ENCODE measurements around the gene PSMB3. TPM values are rescaled to one million over a fixed set of nuclear protein-coding genes. Genes with fewer than 3 reads are reported as not detected.

Gene PSMB3
- total RNA-seq, 3 donors from 2014 or later (not counting 1 experiment from before 2014, with no cell fraction given): 102 to 129 (median 118) TPM

- Histone ChIP-seq H3K36me3 (ENCODE audit: control insufficient read depth, insufficient read depth, low read length) (peaks cover 10% of the 10 kb centered on the region), H3K4me1 (ENCODE audit: control insufficient read depth, insufficient read depth, low read length) (peaks cover 90% of the 10 kb centered on the region), H3K27me3 (ENCODE audit: control insufficient read depth, insufficient read depth, low read length) (no peaks in the 10 kb centered on the region), H3K27ac (ENCODE audit: low read length) (peak overlapping the region; percentile 82), H3K9me3 (ENCODE audit: control insufficient read depth, insufficient read depth, low read length) (no peaks in the 10 kb centered on the region), H3K4me3 (ENCODE audit: low read length) (peak overlapping the region; percentile 2)
- intact Hi-C loops (cut with micrococcal nuclease): loop anchor here (1.0 to 5.0 kb wide), 4 partner anchors 25 to 425 kb away; partner anchors contain the start of genes PLXDC1 and PSMB3
- H3K36me3 Mint-ChIP-seq: no peaks in the 10 kb centered on the region
- no peaks in the 10 kb centered on the region for H3K27me3 Mint-ChIP-seq (ENCODE audit: low read depth in 2 of 2)
- peak overlapping the region; percentile 98 to 99 for H3K27ac Mint-ChIP-seq
- H3K4me1 Mint-ChIP-seq: peaks cover 81 to 90% of the 10 kb centered on the region in 2 donors
- WGBS (ENCODE audit: insufficient coverage): no CpG with 5 or more reads among the region's 5 CpGs
- ATAC-seq: peak; percentile 39 to 61 (median 42)
- H3K9me3 Mint-ChIP-seq: no peaks in the 10 kb centered on the region
- peak overlapping the region; percentile 89 for H3K4me3 Mint-ChIP-seq
- no peak for TF ChIP-seq CTCF (IDR thresholded peaks at IDR 0.05)
- DNase-seq: peak; percentile 57 to 79
Measured at GRCh38 chr17:38727736-38728135, 24.8 kb upstream of the PSMB3 start.

- H3K36me3 Mint-ChIP-seq: no peaks in the 10 kb centered on the region
- WGBS (ENCODE audit: insufficient coverage): 11% methylated on average over 8 of the region's 8 CpGs
- no peaks in the 10 kb centered on the region for H3K9me3 ChIP-seq (ENCODE audit: control insufficient read depth, insufficient read depth, low read length)
- peak overlapping the region; percentile 82 for H3K27ac ChIP-seq (ENCODE audit: low read length)
- peaks cover 5% of the 10 kb centered on the region for H3K36me3 ChIP-seq (ENCODE audit: control insufficient read depth, insufficient read depth, low read length)
- no peaks in the 10 kb centered on the region for H3K27me3 Mint-ChIP-seq (ENCODE audit: low read depth in 2 of 2)
- no peak for TF ChIP-seq CTCF (IDR thresholded peaks at IDR 0.05)
- no peaks in the 10 kb centered on the region for H3K27me3 ChIP-seq (ENCODE audit: control insufficient read depth, insufficient read depth, low read length)
- H3K27ac Mint-ChIP-seq: peak overlapping the region; percentile 98 to 99
- H3K4me1 Mint-ChIP-seq: peaks cover 81 to 90% of the 10 kb centered on the region in 2 donors
- intact Hi-C loops (cut with micrococcal nuclease): loop anchor here (1.0 to 5.0 kb wide), 3 partner anchors 24 to 424 kb away; partner anchors contain the start of genes PLXDC1 and PSMB3
- no peak overlapping the region for H3K4me3 ChIP-seq (ENCODE audit: low read length)
- H3K4me1 ChIP-seq (ENCODE audit: control insufficient read depth, insufficient read depth, low read length): peaks cover 85% of the 10 kb centered on the region
- no peaks in the 10 kb centered on the region for H3K9me3 Mint-ChIP-seq
- H3K4me3 Mint-ChIP-seq: peak overlapping the region; percentile 89
- ATAC-seq (peak; percentile 53 to 74 (median 56)), DNase-seq (peak; percentile 69 to 91)
Measured at GRCh38 chr17:38728290-38728831, 24.2 kb upstream of the PSMB3 start.

GRCh38 chr17:38729368-38729885 is 23.1 kb upstream of the PSMB3 start:
- peak overlapping the region; percentile 30 for H3K4me3 ChIP-seq (ENCODE audit: low read length)

More at GRCh38 chr17:38729368-38729885, 23.1 kb upstream of the PSMB3 start:
- peak overlapping the region; percentile 98 to 99 for H3K27ac Mint-ChIP-seq
- Histone ChIP-seq H3K27ac (ENCODE audit: low read length) (peak overlapping the region; percentile 82), H3K36me3 (ENCODE audit: control insufficient read depth, insufficient read depth, low read length) (peaks cover 6% of the 10 kb centered on the region), H3K27me3 (ENCODE audit: control insufficient read depth, insufficient read depth, low read length) (no peaks in the 10 kb centered on the region), H3K4me1 (ENCODE audit: control insufficient read depth, insufficient read depth, low read length) (peaks cover 83% of the 10 kb centered on the region), H3K9me3 (ENCODE audit: control insufficient read depth, insufficient read depth, low read length) (no peaks in the 10 kb centered on the region)
- 36% methylated on average over 14 of the region's 14 CpGs for WGBS (ENCODE audit: insufficient coverage)
- no peaks in the 10 kb centered on the region for H3K9me3 Mint-ChIP-seq
- H3K27me3 Mint-ChIP-seq (ENCODE audit: low read depth in 2 of 2): no peaks in the 10 kb centered on the region
- ATAC-seq (no peak), DNase-seq (no peak)
- no peak for TF ChIP-seq CTCF (IDR thresholded peaks at IDR 0.05)
- H3K36me3 Mint-ChIP-seq: no peaks in the 10 kb centered on the region
- peaks cover 85 to 93% of the 10 kb centered on the region in 2 donors for H3K4me1 Mint-ChIP-seq
- peak overlapping the region; percentile 89 for H3K4me3 Mint-ChIP-seq
- intact Hi-C loops (cut with micrococcal nuclease): loop anchor here (2.0 to 5.0 kb wide), 2 partner anchors 23 to 423 kb away; partner anchors contain the start of genes PLXDC1 and PSMB3

Measured in natural killer cell (primary cell).